A673 (cell line): ENCODE data around the gene INPP5A. TPM values are rescaled to one million over a fixed set of nuclear protein-coding genes. Genes with fewer than 3 reads are reported as not detected.

Experiments
- BruUV-seq: library from RNA; stranded (reverse); fragments of 400-500 nt; replicated peaks from 2 replicates; lab custom pipeline; 2021; lab: Mats Ljungman, UMichigan
- CTCF ChIA-PET: fragments of 300-600 bp; sonication (Branson Sonifier 250); formaldehyde crosslinking; loops from one replicate; lab custom pipeline; 2022; ENCODE audit warnings: antibody characterized with exemption; lab: Charles Lee
- POLR2A ChIA-PET: fragments of 300-600 bp; sonication (Branson Sonifier 250); formaldehyde crosslinking; loops from one replicate; lab custom pipeline; 2022; ENCODE audit warnings: antibody characterized with exemption; ENCODE audit not compliant: low non-redundant PET; lab: Charles Lee
- DNase-seq: peaks from one replicate; pipeline ENCODE4 v3.0.0-alpha.2; 2015; ENCODE audit warnings: low spot score
- H3K27ac ChIP-seq: fragments of 200-600 bp; sonication (generic); 2 replicates; pipeline ENCODE4 v1.5.1; 2016; ENCODE audit warnings: mixed run types, low read depth, mild to moderate bottlenecking, mixed read lengths, antibody characterized with exemption, low read length; ENCODE audit not compliant: poor library complexity, severe bottlenecking
- H3K27me3 ChIP-seq: fragments of 200-600 bp; sonication (generic); replicated peaks from 2 replicates; pipeline ENCODE4 v1.6.1; 2017; ENCODE audit warnings: mixed run types, low read depth, mild to moderate bottlenecking, mixed read lengths, antibody characterized with exemption, low read length; ENCODE audit not compliant: insufficient read depth, poor library complexity
- H3K36me3 ChIP-seq: fragments of 200-600 bp; sonication (generic); 2 replicates; pipeline ENCODE4 v1.6.1; 2016; ENCODE audit warnings: mixed run types, mild to moderate bottlenecking, mixed read lengths, antibody characterized with exemption, low read length; ENCODE audit not compliant: insufficient read depth, poor library complexity, severe bottlenecking
- H3K4me1 ChIP-seq: fragments of 200-600 bp; sonication (generic); 2 replicates; pipeline ENCODE4 v1.6.1; 2017; ENCODE audit warnings: mixed run types, mild to moderate bottlenecking, mixed read lengths, antibody characterized with exemption, low read length; ENCODE audit not compliant: insufficient read depth, poor library complexity, severe bottlenecking
- H3K4me3 ChIP-seq: fragments of 200-600 bp; sonication (generic); 2 replicates; pipeline ENCODE4 v1.5.1; 2016; ENCODE audit warnings: low read depth, mixed run types, mild to moderate bottlenecking, mixed read lengths, low read length; ENCODE audit not compliant: poor library complexity, severe bottlenecking
- H3K9me3 ChIP-seq: fragments of 200-600 bp; sonication (generic); 2 replicates; pipeline ENCODE4 v1.6.1; 2016; ENCODE audit warnings: mixed run types, low read depth, mild to moderate bottlenecking, mixed read lengths, antibody characterized with exemption, low read length; ENCODE audit not compliant: poor library complexity, severe bottlenecking
- CTCF ChIP-seq: fragments of 300-800, 200-600 bp; sonication (generic); conservative IDR thresholded peaks from 2 replicates; pipeline ENCODE4 v1.5.1; 2017; ENCODE audit warnings: low read depth, mild to moderate bottlenecking, antibody characterized with exemption, low read length, moderate library complexity, mixed read lengths
- EZH2 ChIP-seq: fragments of 200-600 bp; sonication (generic); IDR thresholded peaks from 2 replicates; pipeline ENCODE4 v1.6.1; 2017; ENCODE audit warnings: borderline replicate concordance, low read depth, mild to moderate bottlenecking, mixed read lengths, antibody characterized with exemption, low read length; ENCODE audit not compliant: poor library complexity, severe bottlenecking
- intact Hi-C: fragments of 100-400 bp; cut with micrococcal nuclease; formaldehyde crosslinking; loops from one replicate; pipeline ENCODE4 v1.10.0; 2022; ENCODE audit not compliant: unreplicated experiment
- total RNA-seq: library from RNA; stranded (reverse); gene quantifications from 2 replicates; pipeline ENCODE4 v1.2.3, GENCODE V29; 2021

Gene INPP5A
- total RNA-seq, 1 experiment from 2014 or later = 21.8 TPM

DNA sequence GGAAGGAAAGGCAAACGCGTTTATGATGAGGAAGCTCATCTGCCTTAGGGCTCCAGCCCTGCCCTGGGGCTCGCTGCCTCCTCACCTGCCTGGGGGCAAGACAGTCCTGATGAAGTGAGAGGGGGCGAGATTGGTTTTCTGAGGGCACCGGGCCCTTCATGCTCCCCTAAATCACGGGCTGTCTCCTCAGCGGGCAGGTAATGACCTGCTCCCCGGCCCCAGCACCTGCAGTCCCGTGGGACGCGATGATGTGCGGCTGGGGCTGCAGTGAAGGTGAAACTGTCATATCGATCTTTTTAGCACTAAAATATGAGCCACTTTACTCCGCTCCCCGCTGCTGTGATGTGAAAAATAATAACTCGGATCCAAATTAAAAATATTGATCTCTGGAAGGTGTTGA lies 120.2 kb downstream of the INPP5A start:
- no peak for DNase-seq
- H3K27me3 ChIP-seq = no peaks in the 10 kb centered on the region
- no peaks in the 10 kb centered on the region for H3K4me1 ChIP-seq
- H3K4me3 ChIP-seq = no peak overlapping the region
- intact Hi-C loops = loop anchor here (10.0 kb wide), 3 partner anchors 177 to 467 kb away; no protein-coding TSS in a partner anchor
- H3K9me3 ChIP-seq = no peaks in the 10 kb centered on the region
- no peaks in the 10 kb centered on the region for H3K36me3 ChIP-seq
- TF ChIP-seq EZH2 (no peak), CTCF (no peak)
- CTCF ChIA-PET = no interaction called here
- no peak overlapping the region for H3K27ac ChIP-seq
- POLR2A ChIA-PET = no interaction called here
- BruUV-seq = no TSS peak

GRCh38 chr10:132658546-132659205 lies 121.1 kb downstream of the INPP5A start:
- Histone ChIP-seq H3K4me1 (no peaks in the 10 kb centered on the region), H3K4me3 (no peak overlapping the region), H3K36me3 (no peaks in the 10 kb centered on the region), H3K27ac (no peak overlapping the region), H3K9me3 (no peaks in the 10 kb centered on the region), H3K27me3 (no peaks in the 10 kb centered on the region)
- intact Hi-C loops = loop anchor here (10.0 kb wide), 3 partner anchors 176 to 466 kb away; no protein-coding TSS in a partner anchor
- no peak for DNase-seq
- no TSS peak for BruUV-seq
- no peak for TF ChIP-seq EZH2
- no peak for TF ChIP-seq CTCF
- POLR2A ChIA-PET = no interaction called here
- CTCF ChIA-PET = no interaction called here

GRCh38 chr10:132659206-132660091 lies 121.9 kb downstream of the INPP5A start:
- no TSS peak for BruUV-seq
- Histone ChIP-seq H3K36me3 (no peaks in the 10 kb centered on the region), H3K27me3 (no peaks in the 10 kb centered on the region), H3K4me1 (no peaks in the 10 kb centered on the region), H3K4me3 (no peak overlapping the region), H3K9me3 (no peaks in the 10 kb centered on the region), H3K27ac (no peak overlapping the region)
- no peak for DNase-seq
- CTCF ChIA-PET = no interaction called here
- POLR2A ChIA-PET = no interaction called here
- intact Hi-C loops = loop anchor here (10.0 kb wide), 4 partner anchors 135 to 465 kb away; no protein-coding TSS in a partner anchor
- TF ChIP-seq EZH2 (no peak), CTCF (no peak)
